GM12874 (cell line): ENCODE results near the gene AGPAT4.

Source experiments
- CTCF ChIP-seq: IDR thresholded peaks from 2 replicates; pipeline ENCODE4 v1.5.1; 2011; ENCODE audit warnings: low read depth, mild to moderate bottlenecking, control low read depth, low read length, moderate library complexity; ENCODE audit not compliant: insufficient read depth

AGPAT4 gene

GRCh38 chr6:161151660-161152526 is 122.0 kb downstream of the AGPAT4 start:
- TF ChIP-seq CTCF = no peak

GRCh38 chr6:161151059-161151645 is 122.7 kb downstream of the AGPAT4 start:
- TF ChIP-seq CTCF = no peak

GRCh38 chr6:161150566-161150965 is 123.3 kb downstream of the AGPAT4 start:
- TF ChIP-seq CTCF = no peak

GRCh38 chr6:161150136-161150535 is 123.7 kb downstream of the AGPAT4 start:
- no peak for TF ChIP-seq CTCF

- no peak for TF ChIP-seq CTCF
Measured at GRCh38 chr6:161143663-161144430, 130.0 kb downstream of the AGPAT4 start.

GRCh38 chr6:161142957-161143296 is 130.9 kb downstream of the AGPAT4 start:
- no peak for TF ChIP-seq CTCF

- TF ChIP-seq CTCF = no peak
Measured at GRCh38 chr6:161141173-161141572, 132.7 kb downstream of the AGPAT4 start.
